ENCODE measurements around the gene ZSCAN22.
A peak's percentile ranks its signal among the peaks of the same experiment; 100 is the strongest.

The ZSCAN22 gene

GRCh38 chr19:58338336-58338735 lies 11.5 kb downstream of the ZSCAN22 start:
- Histone ChIP-seq H3K4me1 (ENCODE audit: control insufficient read depth in 2 of 2, insufficient read depth in 1 of 2, low read depth in 1 of 2, low read length in 2 of 2) (no peaks in the 10 kb centered on the region), H4K91ac (ENCODE audit: low read depth, low read length, poor library complexity) (no peak overlapping the region), H2BK120ac (ENCODE audit: low read depth, low read length) (no peak overlapping the region), H3K27me3 (ENCODE audit: control insufficient read depth in 3 of 3, insufficient read depth in 3 of 3, low read depth in 1 of 3, low read length in 3 of 3) (no peaks in the 10 kb centered on the region), H3K79me1 (ENCODE audit: low read depth, low read length) (no peaks in the 10 kb centered on the region), H3K23ac (ENCODE audit: low read depth, low read length, poor library complexity) (no peak overlapping the region), H2AFZ (ENCODE audit: low read length) (no peak overlapping the region), H2AK5ac (ENCODE audit: low read depth, low read length) (no peak overlapping the region), H3K4ac (ENCODE audit: low read length) (no peak overlapping the region), H2BK5ac (ENCODE audit: low read length) (no peak overlapping the region), H3K4me2 (ENCODE audit: insufficient read depth, low read length, poor library complexity, severe bottlenecking) (no peak overlapping the region), H4K8ac (ENCODE audit: low read depth, low read length) (no peak overlapping the region), H3K9ac (ENCODE audit: low read depth, low read length, poor library complexity) (no peak overlapping the region), H3K9me3 (replicated peaks in 1 of 2; ENCODE audit: control insufficient read depth in 2 of 2, insufficient read depth in 1 of 2, low read depth in 1 of 2, low read length in 2 of 2) (peaks cover 3 to 7% of the 10 kb centered on the region in 2 donors), H2BK12ac (ENCODE audit: low read length) (no peak overlapping the region), H3K18ac (ENCODE audit: low read length) (no peak overlapping the region), H3K14ac (ENCODE audit: low read length) (no peak overlapping the region), H2BK15ac (ENCODE audit: low read length) (no peak overlapping the region), H3K27ac (replicated peaks; ENCODE audit: low read length) (no peak overlapping the region), H3K4me3 (ENCODE audit: low read length in 2 of 2) (no peak overlapping the region), H3K36me3 (replicated peaks in 1 of 2; ENCODE audit: control insufficient read depth in 2 of 2, insufficient read depth in 2 of 2, low read length in 2 of 2) (peaks cover 22 to 66% of the 10 kb centered on the region in 2 donors)
- DNase-seq (ENCODE audit: low spot score) = no peak
- WGBS, 2 donors (ENCODE audit: extremely low coverage in 2 of 2, insufficient read length in 2 of 2, insufficient replicate concordance in 1 of 2) = no CpG with 5 or more reads among the region's 11 CpGs

GRCh38 chr19:58338825-58339558 lies 12.2 kb downstream of the ZSCAN22 start:
- no peak overlapping the region for H3K9ac ChIP-seq (ENCODE audit: low read depth, low read length, poor library complexity)
- no peaks in the 10 kb centered on the region for H3K4me1 ChIP-seq (ENCODE audit: control insufficient read depth in 2 of 2, insufficient read depth in 1 of 2, low read depth in 1 of 2, low read length in 2 of 2)
- no peak overlapping the region for H2AK5ac ChIP-seq (ENCODE audit: low read depth, low read length)
- no peak overlapping the region for H2AFZ ChIP-seq (ENCODE audit: low read length)
- H3K79me1 ChIP-seq (ENCODE audit: low read depth, low read length) = no peaks in the 10 kb centered on the region
- H3K23ac ChIP-seq (ENCODE audit: low read depth, low read length, poor library complexity) = no peak overlapping the region
- H3K4me3 ChIP-seq (ENCODE audit: low read length in 2 of 2) = no peak overlapping the region
- H3K18ac ChIP-seq (ENCODE audit: low read length) = no peak overlapping the region
- H3K14ac ChIP-seq (ENCODE audit: low read length) = no peak overlapping the region
- DNase-seq (ENCODE audit: low spot score) = no peak
- H2BK15ac ChIP-seq (ENCODE audit: low read length) = no peak overlapping the region
- H3K36me3 ChIP-seq (replicated peaks in 1 of 2; ENCODE audit: control insufficient read depth in 2 of 2, insufficient read depth in 2 of 2, low read length in 2 of 2) = peaks cover 22 to 66% of the 10 kb centered on the region in 2 donors
- no peak overlapping the region for H3K27ac ChIP-seq (replicated peaks; ENCODE audit: low read length)
- no peak overlapping the region for H4K8ac ChIP-seq (ENCODE audit: low read depth, low read length)
- peaks cover 3 to 7% of the 10 kb centered on the region in 2 donors for H3K9me3 ChIP-seq (replicated peaks in 1 of 2; ENCODE audit: control insufficient read depth in 2 of 2, insufficient read depth in 1 of 2, low read depth in 1 of 2, low read length in 2 of 2)
- H3K4ac ChIP-seq (ENCODE audit: low read length) = no peak overlapping the region
- no peak overlapping the region for H3K4me2 ChIP-seq (ENCODE audit: insufficient read depth, low read length, poor library complexity, severe bottlenecking)
- no peaks in the 10 kb centered on the region for H3K27me3 ChIP-seq (ENCODE audit: control insufficient read depth in 3 of 3, insufficient read depth in 3 of 3, low read depth in 1 of 3, low read length in 3 of 3)
- no peak overlapping the region for H2BK120ac ChIP-seq (ENCODE audit: low read depth, low read length)
- H2BK5ac ChIP-seq (ENCODE audit: low read length) = no peak overlapping the region
- no CpG with 5 or more reads among the region's 30 CpGs for WGBS, 2 donors (ENCODE audit: extremely low coverage in 2 of 2, insufficient read length in 2 of 2, insufficient replicate concordance in 1 of 2)
- no peak overlapping the region for H2BK12ac ChIP-seq (ENCODE audit: low read length)
- H4K91ac ChIP-seq (ENCODE audit: low read depth, low read length, poor library complexity) = no peak overlapping the region

GRCh38 chr19:58345558-58345957 lies 18.8 kb downstream of the ZSCAN22 start:
- no peak overlapping the region for H4K91ac ChIP-seq (ENCODE audit: low read depth, low read length, poor library complexity)
- H3K9me3 ChIP-seq (replicated peaks in 1 of 2; ENCODE audit: control insufficient read depth in 2 of 2, insufficient read depth in 1 of 2, low read depth in 1 of 2, low read length in 2 of 2) = peaks cover 0 to 2% of the 10 kb centered on the region in 2 donors
- no peak overlapping the region for H4K8ac ChIP-seq (ENCODE audit: low read depth, low read length)
- DNase-seq (ENCODE audit: low spot score) = no peak
- no peak overlapping the region for H3K23ac ChIP-seq (ENCODE audit: low read depth, low read length, poor library complexity)
- no peak overlapping the region for H2BK5ac ChIP-seq (ENCODE audit: low read length)
- peaks cover 0 to 12% of the 10 kb centered on the region in 2 donors for H3K36me3 ChIP-seq (replicated peaks in 1 of 2; ENCODE audit: control insufficient read depth in 2 of 2, insufficient read depth in 2 of 2, low read length in 2 of 2)
- H3K18ac ChIP-seq (ENCODE audit: low read length) = no peak overlapping the region
- H2AFZ ChIP-seq (ENCODE audit: low read length) = no peak overlapping the region
- H3K79me1 ChIP-seq (ENCODE audit: low read depth, low read length) = no peaks in the 10 kb centered on the region
- no peak overlapping the region for H3K4me2 ChIP-seq (ENCODE audit: insufficient read depth, low read length, poor library complexity, severe bottlenecking)
- no peak overlapping the region for H2BK120ac ChIP-seq (ENCODE audit: low read depth, low read length)
- WGBS, 2 donors (ENCODE audit: extremely low coverage in 2 of 2, insufficient read length in 2 of 2, insufficient replicate concordance in 1 of 2) = no CpG with 5 or more reads among the region's 5 CpGs
- H3K14ac ChIP-seq (ENCODE audit: low read length) = no peak overlapping the region
- H3K4me1 ChIP-seq (ENCODE audit: control insufficient read depth in 2 of 2, insufficient read depth in 1 of 2, low read depth in 1 of 2, low read length in 2 of 2) = peaks cover 0 to 3% of the 10 kb centered on the region in 2 donors
- H2BK12ac ChIP-seq (ENCODE audit: low read length) = no peak overlapping the region
- no peak overlapping the region for H3K4ac ChIP-seq (ENCODE audit: low read length)
- H3K27ac ChIP-seq (replicated peaks; ENCODE audit: low read length) = no peak overlapping the region
- H3K27me3 ChIP-seq (ENCODE audit: control insufficient read depth in 3 of 3, insufficient read depth in 3 of 3, low read depth in 1 of 3, low read length in 3 of 3) = peaks cover 4 to 12% (median 10%) of the 10 kb centered on the region in 3 experiments
- H2AK5ac ChIP-seq (ENCODE audit: low read depth, low read length) = no peak overlapping the region
- no peak overlapping the region for H2BK15ac ChIP-seq (ENCODE audit: low read length)
- H3K4me3 ChIP-seq (ENCODE audit: low read length in 2 of 2) = no peak overlapping the region
- H3K9ac ChIP-seq (ENCODE audit: low read depth, low read length, poor library complexity) = no peak overlapping the region

GRCh38 chr19:58346961-58347929 lies 20.5 kb downstream of the ZSCAN22 start:
- H3K27ac ChIP-seq (replicated peaks; ENCODE audit: low read length) = no peak overlapping the region
- peak; percentile 73 for DNase-seq (ENCODE audit: low spot score)
- no CpG with 5 or more reads among the region's 82 CpGs for WGBS, 2 donors (ENCODE audit: extremely low coverage in 2 of 2, insufficient read length in 2 of 2, insufficient replicate concordance in 1 of 2)

More at GRCh38 chr19:58346961-58347929, 20.5 kb downstream of the ZSCAN22 start:
- Histone ChIP-seq H3K18ac (ENCODE audit: low read length) (peak overlapping the region; percentile 94), H3K79me1 (ENCODE audit: low read depth, low read length) (peaks cover 3% of the 10 kb centered on the region), H2BK15ac (ENCODE audit: low read length) (peak overlapping the region; percentile 37), H4K8ac (ENCODE audit: low read depth, low read length) (peak overlapping the region; percentile 65), H3K4me1 (ENCODE audit: control insufficient read depth in 2 of 2, insufficient read depth in 1 of 2, low read depth in 1 of 2, low read length in 2 of 2) (peaks cover 0 to 3% of the 10 kb centered on the region in 2 donors), H3K14ac (ENCODE audit: low read length) (peak overlapping the region; percentile 89), H3K4me2 (ENCODE audit: insufficient read depth, low read length, poor library complexity, severe bottlenecking) (peak overlapping the region; percentile 100), H4K91ac (ENCODE audit: low read depth, low read length, poor library complexity) (no peak overlapping the region), H2BK12ac (ENCODE audit: low read length) (peak overlapping the region; percentile 58), H3K4ac (ENCODE audit: low read length) (no peak overlapping the region), H3K23ac (ENCODE audit: low read depth, low read length, poor library complexity) (peak overlapping the region; percentile 96), H2AFZ (ENCODE audit: low read length) (peak overlapping the region; percentile 100), H3K36me3 (replicated peaks in 1 of 2; ENCODE audit: control insufficient read depth in 2 of 2, insufficient read depth in 2 of 2, low read length in 2 of 2) (no peaks in the 10 kb centered on the region), H2AK5ac (ENCODE audit: low read depth, low read length) (peak overlapping the region; percentile 81), H3K4me3 (ENCODE audit: low read length in 2 of 2) (peak overlapping the region; percentile 53 to 97), H2BK5ac (ENCODE audit: low read length) (peak overlapping the region; percentile 66), H3K9ac (ENCODE audit: low read depth, low read length, poor library complexity) (peak overlapping the region; percentile 97), H3K27me3 (ENCODE audit: control insufficient read depth in 3 of 3, insufficient read depth in 3 of 3, low read depth in 1 of 3, low read length in 3 of 3) (peaks cover 4 to 12% (median 10%) of the 10 kb centered on the region in 3 experiments), H3K9me3 (replicated peaks in 1 of 2; ENCODE audit: control insufficient read depth in 2 of 2, insufficient read depth in 1 of 2, low read depth in 1 of 2, low read length in 2 of 2) (no peaks in the 10 kb centered on the region), H2BK120ac (ENCODE audit: low read depth, low read length) (no peak overlapping the region)

Measured in neuronal stem cell (in vitro differentiated cells).